Epithelial cell of prostate (primary cell): Measurements from ENCODE around the gene PTPN22.

Experiments used
- DNase-seq: peaks from one replicate; pipeline ENCODE4 v3.0.0-alpha.2; 2011; ENCODE audit warnings: low read depth, low spot score
- H3K27ac ChIP-seq: fragments of 450-650 bp; 2 replicates; pipeline ENCODE4 v1.5.1; 2017; ENCODE audit warnings: mild to moderate bottlenecking

Gene PTPN22

GRCh38 chr1:113890816-113891215, 19.3 kb upstream of the PTPN22 start:
- DNase-seq, result no peak
- no peak overlapping the region for H3K27ac ChIP-seq

GRCh38 chr1:113887402-113888175, 16.1 kb upstream of the PTPN22 start, which contains the start of gene BCL2L15:
Gene BCL2L15, minus strand, starts transcription at chr1:113887581. Its CDS starts 206 bp downstream, at chr1:113887375.
- no peak for DNase-seq
- H3K27ac ChIP-seq, result peak within 1 kb of the TSS; percentile 5

DNA sequence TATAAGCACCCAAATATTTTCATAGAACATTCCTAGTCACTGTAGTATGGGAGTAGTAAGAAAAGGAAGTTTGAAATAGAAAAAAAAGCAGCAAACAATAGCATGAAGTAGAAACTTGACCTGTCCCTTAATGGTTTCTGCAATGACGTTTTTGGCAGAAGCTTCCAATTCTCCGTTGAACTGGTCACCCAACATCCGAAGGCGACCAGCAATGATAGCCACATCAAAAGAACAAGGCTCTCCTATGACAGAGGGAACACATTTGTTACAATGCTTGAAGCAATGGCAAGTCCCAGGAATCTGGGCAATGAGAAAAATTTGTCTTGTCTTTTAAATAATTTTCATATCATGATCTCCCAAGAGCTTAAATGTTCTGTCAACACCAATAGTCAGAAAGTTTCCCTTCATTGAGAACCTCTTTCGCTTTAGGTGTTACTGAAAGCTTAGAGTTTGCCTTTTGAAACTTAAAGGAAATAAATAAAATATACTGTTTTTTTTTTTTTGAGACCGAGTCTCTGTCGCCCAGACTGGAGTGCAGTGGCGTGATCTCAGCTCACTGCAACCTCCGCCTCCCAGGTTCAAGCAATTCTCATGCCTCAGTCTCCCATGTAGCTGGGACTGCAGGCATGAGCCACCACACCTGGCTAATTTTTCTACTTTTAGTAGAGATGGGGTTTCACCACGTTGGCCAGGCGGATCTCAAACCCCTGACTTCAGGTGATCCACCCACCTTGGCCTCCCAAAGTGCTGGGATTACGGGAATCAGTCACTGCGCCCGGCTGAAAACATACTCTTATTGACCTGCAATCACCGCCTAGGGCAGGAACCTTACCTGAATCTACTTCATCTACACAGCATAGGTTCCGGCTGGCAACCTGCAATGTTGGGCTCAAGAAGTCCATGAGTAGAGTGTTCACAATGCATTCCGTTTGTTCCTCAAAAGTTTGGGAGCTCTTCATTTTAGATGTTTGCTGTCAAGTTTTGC, 15.2 kb upstream of the PTPN22 start:
- DNase-seq, result no peak
- peak overlapping the region; percentile 5 for H3K27ac ChIP-seq

GRCh38 chr1:113881661-113882060, 10.1 kb upstream of the PTPN22 start:
- no peak for DNase-seq
- H3K27ac ChIP-seq, result no peak overlapping the region

DNA sequence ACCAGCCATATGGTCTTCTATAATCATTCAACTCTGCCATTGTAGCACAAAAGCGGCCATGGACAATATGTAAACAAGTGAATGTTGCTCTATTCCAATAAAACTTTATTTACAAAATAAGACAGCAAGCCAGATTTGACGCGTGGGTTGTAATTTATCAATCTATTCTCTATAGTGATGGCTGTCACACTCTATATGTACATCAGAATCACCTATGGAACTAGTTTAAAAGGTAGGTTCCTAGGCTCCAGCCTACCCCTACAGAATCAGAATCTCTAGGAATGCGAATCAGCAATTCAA, 8.2 kb upstream of the PTPN22 start:
- H3K27ac ChIP-seq, result no peak overlapping the region
- DNase-seq, result no peak

DNA sequence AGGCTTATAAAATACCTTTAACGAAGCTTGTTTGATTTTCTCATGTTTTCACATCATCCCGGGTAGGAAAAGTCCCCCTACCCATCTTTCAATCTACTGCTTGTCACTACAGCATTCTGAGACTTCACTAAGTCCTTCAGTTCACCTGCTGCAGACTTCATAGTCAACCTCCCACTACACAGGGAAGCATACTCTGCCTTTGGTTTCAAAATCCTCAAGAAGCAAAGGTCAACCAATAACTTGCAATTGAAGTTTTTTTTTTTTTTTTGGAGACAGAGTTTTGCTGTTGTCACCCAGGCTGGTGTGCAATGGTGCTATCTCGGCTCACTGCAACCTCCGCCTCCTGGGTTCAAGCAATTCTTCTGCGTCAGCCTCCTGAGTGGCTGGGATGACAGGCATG, 4.7 kb upstream of the PTPN22 start:
- no peak for DNase-seq
- no peak overlapping the region for H3K27ac ChIP-seq

GRCh38 chr1:113875714-113876113, 4.2 kb upstream of the PTPN22 start:
- DNase-seq, result no peak
- no peak overlapping the region for H3K27ac ChIP-seq

- peak overlapping the region; percentile 16 for H3K27ac ChIP-seq
- DNase-seq, result peak; percentile 43
These were observed 2.7 kb upstream of the PTPN22 start for GRCh38 chr1:113874012-113874879.

- DNase-seq, result no peak
- no peak overlapping the region for H3K27ac ChIP-seq
These were observed 865 bp upstream of the PTPN22 start for GRCh38 chr1:113872219-113872935.

DNA sequence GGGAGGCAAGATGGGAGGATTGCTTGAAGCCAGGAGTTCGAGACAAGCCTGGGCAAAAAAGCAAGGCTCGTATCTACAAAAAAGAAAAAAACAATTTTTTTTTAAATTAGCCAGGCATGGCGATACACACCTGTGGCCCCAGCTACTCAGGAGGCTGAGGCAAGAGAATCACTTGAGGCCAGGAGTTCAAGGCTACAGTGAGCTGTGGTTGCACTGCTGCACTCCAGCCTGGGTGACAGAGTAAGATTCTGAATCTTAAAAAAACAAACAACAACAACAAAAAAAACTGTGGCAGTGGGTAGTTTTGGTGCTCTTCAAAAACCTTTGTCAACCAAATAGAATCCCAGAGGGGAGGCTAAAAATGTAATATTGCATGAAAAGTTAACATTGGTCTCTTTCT, 734 bp downstream of the PTPN22 start:
- H3K27ac ChIP-seq, result no peak overlapping the region
- no peak for DNase-seq

- peak overlapping the region; percentile 48 for H3K27ac ChIP-seq
- DNase-seq, result no peak
These were observed 3.0 kb downstream of the PTPN22 start for GRCh38 chr1:113868387-113869083.

- peak overlapping the region; percentile 71 for H3K27ac ChIP-seq
- DNase-seq, result no peak
These were observed 9.9 kb downstream of the PTPN22 start for GRCh38 chr1:113861641-113862040.

GRCh38 chr1:113860891-113861290, 10.6 kb downstream of the PTPN22 start:
- peak overlapping the region; percentile 71 for H3K27ac ChIP-seq
- DNase-seq, result no peak

- no peak overlapping the region for H3K27ac ChIP-seq
- no peak for DNase-seq
These were observed 11.9 kb downstream of the PTPN22 start for GRCh38 chr1:113859478-113860175.

- H3K27ac ChIP-seq, result no peak overlapping the region
- no peak for DNase-seq
These were observed 12.5 kb downstream of the PTPN22 start for GRCh38 chr1:113858982-113859381.

- H3K27ac ChIP-seq, result no peak overlapping the region
- no peak for DNase-seq
These were observed 13.1 kb downstream of the PTPN22 start for GRCh38 chr1:113858418-113858817.

DNA sequence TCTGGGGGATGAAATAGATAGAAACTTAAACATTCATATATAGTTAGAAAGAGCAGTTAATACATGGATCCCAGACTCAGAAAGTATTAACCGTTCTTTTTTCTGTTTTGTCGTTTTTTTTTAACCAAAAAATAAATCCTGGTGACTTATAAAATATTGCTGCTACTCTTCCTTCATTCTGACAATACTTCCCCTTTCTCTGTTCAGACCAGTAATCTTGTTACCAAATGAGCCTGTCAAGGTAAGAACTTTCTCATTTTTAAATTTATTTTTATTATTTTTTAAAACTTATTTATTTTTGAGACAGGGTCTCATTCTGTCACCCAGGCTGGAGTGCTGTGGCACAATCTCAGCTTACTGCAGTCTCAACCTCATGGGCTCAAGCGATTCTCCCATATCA, 13.7 kb downstream of the PTPN22 start:
- H3K27ac ChIP-seq, result no peak overlapping the region
- no peak for DNase-seq

- no peak for DNase-seq
- H3K27ac ChIP-seq, result no peak overlapping the region
These were observed 15.1 kb downstream of the PTPN22 start for GRCh38 chr1:113856401-113856790.
